ENCODE measurements around the gene SV2C.

- TF ChIP-seq EZH2 (IDR thresholded peaks at IDR 0.05; ENCODE audit: low read length, missing control alignments) = no peak
- TF ChIP-seq CTCF (conservative IDR thresholded peaks at IDR 0.05 in 1 of 2, IDR thresholded peaks at IDR 0.05 in 1 of 2; ENCODE audit: low read depth in 1 of 2, low read length in 2 of 2) = no peak
Measured at GRCh38 chr5:76299592-76299991, 216.4 kb downstream of the SV2C start.

Measured in fibroblast of lung (primary cell).